GM10266 (cell line): Measurements from ENCODE around the gene ZSCAN2.

ENCODE experiments used
- DNase-seq: peaks from one replicate; pipeline ENCODE4 v3.0.0; 2012; ENCODE audit errors: extremely low spot score
- CTCF ChIP-seq: IDR thresholded peaks from 2 replicates; pipeline ENCODE4 v1.5.1; 2012; ENCODE audit warnings: mild to moderate bottlenecking, low read depth; ENCODE audit not compliant: control insufficient read depth, insufficient read depth; ENCODE audit errors: missing control alignments

Gene ZSCAN2

GRCh38 chr15:84648539-84648938 is 47.7 kb downstream of the ZSCAN2 start:
- TF ChIP-seq CTCF = no peak
- DNase-seq = no peak

GRCh38 chr15:84649706-84650105 is 48.9 kb downstream of the ZSCAN2 start:
- no peak for DNase-seq
- no peak for TF ChIP-seq CTCF

- TF ChIP-seq CTCF = no peak
- DNase-seq = no peak
These were observed 52.7 kb downstream of the ZSCAN2 start for GRCh38 chr15:84653584-84653909.

- peak; percentile 94 for DNase-seq
- no peak for TF ChIP-seq CTCF
These were observed 53.3 kb downstream of the ZSCAN2 start, which contains the start of gene WDR73 for GRCh38 chr15:84653910-84654688. Gene WDR73 (minus strand): TSS chr15:84654283. CDS start chr15:84654274, 9 bp downstream.

- TF ChIP-seq CTCF = peak; percentile 73
- peak; percentile 66 for DNase-seq
These were observed 54.1 kb downstream of the ZSCAN2 start for GRCh38 chr15:84654689-84655453.

- no peak for TF ChIP-seq CTCF
- DNase-seq = no peak
These were observed 56.2 kb downstream of the ZSCAN2 start for GRCh38 chr15:84656972-84657371.

GRCh38 chr15:84657748-84658079 is 56.9 kb downstream of the ZSCAN2 start:
- no peak for TF ChIP-seq CTCF
- no peak for DNase-seq
